GM21529 (cell line): ENCODE data around the gene EPB41L5.
"Not testable (repeated sequence)": the region's sequence is repeated elsewhere in the genome, so short reads cannot be mapped to it uniquely, and the experiment has no call there.

ENCODE experiments used
- ATAC-seq: cut with Tn5 transposase; IDR thresholded peaks from one replicate; pipeline ENCODE4 v1.9.1; 2021; ENCODE audit not compliant: unreplicated experiment

The EPB41L5 gene

GRCh38 chr2:120029672-120030640, 17.1 kb downstream of the EPB41L5 start:
- ATAC-seq, result no peak

- ATAC-seq, result no peak
Measured at GRCh38 chr2:120032297-120032696, 19.4 kb downstream of the EPB41L5 start.

- no peak for ATAC-seq
Measured at GRCh38 chr2:120034027-120034426, 21.1 kb downstream of the EPB41L5 start.

GRCh38 chr2:120034621-120035020, 21.7 kb downstream of the EPB41L5 start:
- ATAC-seq, result no peak

GRCh38 chr2:120036145-120036544, 23.3 kb downstream of the EPB41L5 start:
- ATAC-seq, result no peak

- ATAC-seq, result no peak
Measured at GRCh38 chr2:120037995-120038541, 25.2 kb downstream of the EPB41L5 start.

GRCh38 chr2:120042359-120042758, 29.5 kb downstream of the EPB41L5 start:
- ATAC-seq, result no peak

GRCh38 chr2:120044336-120044735, 31.5 kb downstream of the EPB41L5 start:
- no peak for ATAC-seq

- ATAC-seq, result not testable (repeated sequence)
Measured at GRCh38 chr2:120045775-120046174, 32.9 kb downstream of the EPB41L5 start.

GRCh38 chr2:120046252-120046651, 33.4 kb downstream of the EPB41L5 start:
- ATAC-seq, result not testable (repeated sequence)

- no peak for ATAC-seq
Measured at GRCh38 chr2:120052597-120052996, 39.7 kb downstream of the EPB41L5 start.

GRCh38 chr2:120053891-120054290, 41.0 kb downstream of the EPB41L5 start:
- ATAC-seq, result no peak

GRCh38 chr2:120059483-120059882, 46.6 kb downstream of the EPB41L5 start:
- no peak for ATAC-seq

- ATAC-seq, result no peak
Measured at GRCh38 chr2:120060088-120060623, 47.3 kb downstream of the EPB41L5 start.

GRCh38 chr2:120064664-120065063, 51.8 kb downstream of the EPB41L5 start:
- no peak for ATAC-seq

- ATAC-seq, result no peak
Measured at GRCh38 chr2:120066800-120067547, 54.1 kb downstream of the EPB41L5 start.

- not testable (repeated sequence) for ATAC-seq
Measured at GRCh38 chr2:120068040-120068658, 55.3 kb downstream of the EPB41L5 start.

GRCh38 chr2:120075545-120075944, 62.7 kb downstream of the EPB41L5 start:
- no peak for ATAC-seq

GRCh38 chr2:120077896-120078295, 65.0 kb downstream of the EPB41L5 start:
- no peak for ATAC-seq

GRCh38 chr2:120079647-120080046, 66.8 kb downstream of the EPB41L5 start:
- no peak for ATAC-seq

- ATAC-seq, result no peak
Measured at GRCh38 chr2:120091436-120091835, 78.6 kb downstream of the EPB41L5 start.
